HEK293 (cell line): Measurements from ENCODE around the gene SPTBN1.

Experiments
- CTCF ChIP-seq: fragments of 450-650 bp; formaldehyde crosslinking; IDR thresholded peaks from 2 replicates; pipeline ENCODE4 v1.5.1; 2016; ENCODE audit warnings: missing biosample characterization, missing genetic modification characterization
- REST ChIP-seq: fragments of 450-650 bp; formaldehyde crosslinking; IDR thresholded peaks from 2 replicates; pipeline ENCODE4 v1.5.1; 2016; ENCODE audit warnings: missing biosample characterization, missing genetic modification characterization
- ZBTB21 ChIP-seq: fragments of 450-650 bp; formaldehyde crosslinking; IDR thresholded peaks from 2 replicates; pipeline ENCODE4 v1.5.1; 2017; ENCODE audit warnings: missing biosample characterization, missing genetic modification characterization
- ZBTB26 ChIP-seq: fragments of 450-650 bp; formaldehyde crosslinking; optimal IDR thresholded peaks from 2 replicates; pipeline ENCODE3; 2016; ENCODE audit warnings: missing biosample characterization, mild to moderate bottlenecking, missing genetic modification characterization
- ZNF221 ChIP-seq: fragments of 450-650 bp; formaldehyde crosslinking; IDR thresholded peaks from 2 replicates; pipeline ENCODE4 v1.5.1; 2017; ENCODE audit warnings: missing biosample characterization, missing genetic modification characterization, borderline replicate concordance
- ZNF747 ChIP-seq: fragments of 450-650 bp; formaldehyde crosslinking; IDR thresholded peaks from 2 replicates; pipeline ENCODE4 v1.5.1; 2016; ENCODE audit warnings: missing biosample characterization, missing genetic modification characterization

- TF ChIP-seq CTCF (tag by site-specific recombination) (no peak), ZNF747 (no peak), ZBTB21 (tag by site-specific recombination) (no peak), REST (tag by site-specific recombination) (no peak), ZNF221 (tag by site-specific recombination) (no peak), ZBTB26 (tag by site-specific recombination) (no peak)
These were observed 241.8 kb downstream of the SPTBN1 start for GRCh38 chr2:54697934-54698333.
